Tongue (tissue), 2 donors: ENCODE results near the gene B3GNT9. TPM values are rescaled to one million over a fixed set of nuclear protein-coding genes. Genes with fewer than 3 reads are reported as not detected.
A peak's percentile ranks its signal among the peaks of the same experiment; 100 is the strongest.

Experiments used
- DNase-seq: peaks from one replicate; pipeline ENCODE4 v3.0.0-alpha.2; 2015
- total RNA-seq: library from RNA; depleted of rRNA; stranded (reverse); fragments of >200 nt; gene quantifications from one replicate; pipeline ENCODE4 v1.2.3, GENCODE V29; 2014

The B3GNT9 gene
- total RNA-seq, 1 donor from 2014 or later, result 25.2 TPM

DNA sequence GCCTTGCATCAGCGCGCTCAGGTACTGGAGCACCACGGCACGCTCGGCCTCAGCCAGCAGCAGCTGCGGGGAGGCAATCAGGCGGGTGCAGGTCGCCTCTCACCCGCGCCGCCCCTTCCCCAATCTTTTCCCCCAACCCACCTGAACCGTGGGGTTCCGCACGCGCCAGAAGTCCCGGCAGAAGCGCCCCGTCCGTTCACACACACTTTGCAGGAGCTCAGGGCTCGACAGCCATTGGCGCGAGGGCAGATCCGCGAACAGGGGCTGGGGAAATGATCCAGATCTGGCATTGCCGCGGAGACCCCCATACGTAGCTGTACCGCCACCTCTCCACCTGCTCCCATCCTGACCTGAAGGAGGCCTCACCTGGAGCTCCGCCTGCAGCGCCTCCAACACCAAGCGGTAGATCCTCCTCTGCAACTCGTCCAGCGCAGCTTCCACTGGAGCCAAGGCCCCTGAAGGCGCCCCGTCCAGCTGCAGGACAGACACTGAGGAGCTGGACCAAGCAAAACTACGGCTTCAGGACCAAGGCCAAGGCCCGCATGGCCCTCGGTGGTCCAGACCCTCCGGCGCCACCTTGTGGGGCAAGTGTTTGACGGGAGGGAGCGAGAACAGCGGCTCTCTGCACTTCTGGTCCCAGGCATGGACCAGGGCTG lies 34.3 kb upstream of the B3GNT9 start:
- peak; percentile 95 for DNase-seq

- no peak for DNase-seq
These were observed 33.7 kb upstream of the B3GNT9 start for GRCh38 chr16:67184453-67184994.

DNA sequence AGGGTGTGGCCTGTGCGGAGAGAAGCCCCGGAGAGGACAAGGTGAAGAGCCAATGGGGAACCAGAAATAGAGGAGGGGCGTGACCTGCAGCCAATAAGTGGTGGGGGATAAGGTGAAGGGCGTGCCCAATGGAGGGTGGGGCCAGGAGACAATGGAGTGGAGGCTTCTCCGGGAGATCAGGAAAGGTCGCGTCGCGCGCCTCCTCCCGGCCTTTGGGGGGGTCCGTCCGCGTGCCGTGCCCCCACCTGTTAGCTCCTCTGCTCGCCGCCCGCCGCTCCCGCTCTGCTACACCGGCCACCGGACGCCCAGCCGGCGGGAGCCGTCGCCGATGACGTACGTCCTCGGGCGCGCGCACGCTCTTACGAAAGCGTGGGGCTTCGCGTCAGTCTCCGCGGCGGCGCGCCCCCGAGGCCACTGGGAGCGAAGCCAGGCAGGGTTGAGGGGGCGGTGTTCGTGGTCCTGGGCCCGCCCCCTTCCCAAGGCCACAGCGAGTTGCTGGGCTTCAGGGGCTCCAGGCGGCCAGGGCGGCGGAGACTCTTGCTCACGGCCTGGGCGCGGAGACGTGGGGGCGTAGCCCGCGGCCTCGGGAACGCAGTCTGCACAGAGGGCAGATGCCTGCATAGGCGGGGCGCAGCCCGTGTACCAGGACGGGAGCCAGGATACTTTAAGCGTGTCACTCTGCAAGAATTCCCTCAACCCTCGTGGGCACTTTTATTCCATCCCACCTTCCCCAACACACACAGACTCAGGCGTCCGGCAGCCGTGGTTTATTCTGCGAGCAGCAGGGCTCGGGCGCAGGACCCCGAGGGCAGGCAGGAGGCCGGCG lies 33.0 kb upstream of the B3GNT9 start, which contains the start of gene MATCAP1:
TSS of gene MATCAP1 (minus strand) at position 337 of the 826 bp plus-strand sequence. CDS start 3,353 bp downstream, outside the sequence.
- DNase-seq, result peak; percentile 99

DNA sequence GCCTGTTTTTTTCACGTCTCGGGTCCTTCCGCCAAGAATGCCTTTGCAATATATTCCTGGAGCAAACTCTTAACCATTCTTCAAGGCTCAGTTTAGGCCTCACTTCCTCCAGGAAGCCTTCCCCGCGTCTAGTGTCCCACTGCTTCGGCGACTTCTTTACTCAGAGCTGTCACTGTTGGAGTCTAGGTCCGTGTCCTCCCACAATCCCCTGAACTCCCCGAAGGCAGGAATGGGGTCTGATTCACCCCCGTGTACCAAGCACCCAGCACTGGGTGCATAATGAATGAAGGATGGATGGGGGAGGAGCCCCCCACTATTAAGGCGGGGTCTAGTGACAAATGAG lies 32.5 kb upstream of the B3GNT9 start:
- DNase-seq, result no peak

- DNase-seq, result no peak
These were observed 31.5 kb upstream of the B3GNT9 start for GRCh38 chr16:67182288-67182687.

GRCh38 chr16:67181346-67181745 lies 30.5 kb upstream of the B3GNT9 start:
- no peak for DNase-seq

DNA sequence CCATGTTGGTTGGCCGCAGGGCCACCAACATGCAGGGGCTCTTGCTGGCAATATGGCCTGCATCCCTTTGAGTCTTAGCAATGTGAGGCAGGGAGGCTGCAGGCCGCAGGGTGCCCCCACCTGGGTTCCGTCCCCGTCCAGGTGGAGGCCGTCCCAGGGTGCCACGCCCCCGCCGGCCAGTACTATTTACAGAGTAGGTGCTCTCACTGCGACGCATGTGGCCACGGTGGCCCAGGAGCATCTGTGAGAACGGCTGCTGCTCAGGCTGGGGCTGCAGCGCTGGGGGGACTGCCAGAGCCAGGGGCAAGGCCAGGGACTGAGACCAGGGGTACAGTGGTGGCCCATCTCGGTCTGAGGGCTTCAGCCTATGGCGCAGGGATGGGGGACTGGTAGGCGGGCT lies 29.4 kb upstream of the B3GNT9 start:
- no peak for DNase-seq

DNA sequence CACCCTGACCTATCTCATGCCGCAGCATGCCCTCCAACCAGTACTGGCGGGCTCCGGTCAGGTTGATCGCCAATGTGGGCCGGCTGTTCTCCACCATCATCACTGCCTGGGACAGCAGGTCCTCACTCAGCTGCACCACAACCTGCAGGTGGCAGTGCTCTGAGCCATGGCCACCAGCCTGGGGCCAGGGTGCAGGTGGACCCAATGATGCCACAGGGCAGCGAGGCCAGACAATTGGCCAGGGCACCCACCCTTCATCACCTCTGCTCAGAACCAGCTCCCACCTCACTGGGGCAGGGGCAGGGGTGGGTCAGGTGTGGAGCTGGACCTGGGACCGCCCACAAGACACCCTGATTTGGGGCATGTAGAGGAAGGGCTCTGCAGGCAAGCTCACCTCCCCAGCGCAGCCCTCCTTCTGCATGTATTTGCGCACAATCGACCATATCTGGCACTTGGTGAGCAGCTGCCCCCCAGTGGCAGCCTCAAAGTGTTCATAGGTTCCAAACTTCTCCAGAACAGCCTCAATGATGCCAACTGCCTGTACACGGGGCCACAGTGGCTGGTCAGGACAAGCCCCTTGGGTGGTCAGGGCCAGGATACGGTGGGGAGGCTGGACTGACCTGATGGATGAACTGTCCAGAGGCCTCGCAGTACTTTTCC lies 28.8 kb upstream of the B3GNT9 start:
- DNase-seq, result no peak

DNA sequence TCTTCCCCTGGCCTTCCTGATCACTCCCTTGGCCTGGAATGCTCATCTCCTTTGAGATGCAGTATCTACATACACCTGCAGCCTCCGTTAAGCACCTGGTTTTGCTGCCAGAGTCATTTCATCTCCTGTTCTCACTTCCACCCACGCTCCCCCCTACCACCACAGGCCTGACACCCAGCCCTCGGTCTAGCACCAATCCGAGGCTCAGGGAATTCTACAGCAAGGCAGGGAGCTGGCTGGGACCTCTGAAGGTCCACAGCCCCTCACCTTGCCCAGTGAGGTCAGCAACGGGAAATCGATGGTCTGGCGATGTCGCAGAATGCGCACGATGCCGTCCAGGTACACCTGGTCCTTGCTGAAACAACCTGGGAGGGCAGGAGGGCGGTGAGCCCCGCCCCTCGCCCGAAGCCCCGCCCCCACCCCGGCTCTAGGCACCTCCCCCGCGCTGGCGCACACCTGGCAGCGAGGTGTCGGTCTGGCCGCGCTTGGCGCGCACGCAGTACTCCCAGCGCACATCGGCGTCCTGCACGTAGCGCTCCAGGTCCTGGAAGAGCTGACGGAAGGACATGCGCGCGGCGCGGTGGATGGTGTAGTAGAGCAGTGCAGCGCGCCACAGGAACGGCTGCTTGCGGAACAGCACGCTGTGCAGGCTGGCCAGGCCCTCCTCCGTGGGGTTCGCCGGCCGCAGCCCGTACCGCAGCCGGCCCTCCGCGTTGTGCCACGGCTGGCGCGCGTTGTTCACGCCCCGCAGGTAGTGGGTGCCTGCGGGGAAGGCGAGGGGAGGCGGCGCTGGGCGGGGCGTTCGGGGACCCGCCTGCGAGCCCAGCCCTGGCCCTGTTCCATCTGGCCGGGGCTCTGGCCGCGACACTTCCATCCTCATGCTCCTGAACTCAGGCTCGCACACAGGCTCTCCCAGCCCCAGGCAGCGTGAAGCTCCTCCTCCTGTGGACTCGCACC lies 27.2 kb upstream of the B3GNT9 start:
- DNase-seq, result peak; percentile 79

DNA sequence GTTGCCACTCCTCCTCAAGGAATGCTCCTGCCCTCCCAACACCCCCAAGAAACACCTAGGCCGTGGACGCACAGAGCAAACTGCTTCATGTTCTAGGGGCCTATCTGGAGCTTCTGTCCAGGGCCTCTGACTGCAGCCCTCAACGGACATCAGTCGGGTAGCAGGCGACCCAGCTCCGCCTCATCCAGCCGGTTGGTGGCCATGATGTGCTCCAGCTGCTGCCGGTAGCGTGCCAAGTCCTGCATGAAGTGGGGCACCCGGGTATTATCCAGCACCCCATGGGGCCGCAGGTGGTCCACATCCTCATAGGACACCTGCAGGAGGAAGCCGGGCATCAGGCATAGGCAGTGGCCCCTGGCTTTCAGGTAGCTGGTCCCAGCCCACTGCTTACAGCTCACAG lies 25.9 kb upstream of the B3GNT9 start:
- DNase-seq, result no peak

GRCh38 chr16:67174706-67175231 lies 24.0 kb upstream of the B3GNT9 start:
- no peak for DNase-seq

- DNase-seq, result peak; percentile 83
These were observed 23.3 kb upstream of the B3GNT9 start for GRCh38 chr16:67173808-67174705.

DNA sequence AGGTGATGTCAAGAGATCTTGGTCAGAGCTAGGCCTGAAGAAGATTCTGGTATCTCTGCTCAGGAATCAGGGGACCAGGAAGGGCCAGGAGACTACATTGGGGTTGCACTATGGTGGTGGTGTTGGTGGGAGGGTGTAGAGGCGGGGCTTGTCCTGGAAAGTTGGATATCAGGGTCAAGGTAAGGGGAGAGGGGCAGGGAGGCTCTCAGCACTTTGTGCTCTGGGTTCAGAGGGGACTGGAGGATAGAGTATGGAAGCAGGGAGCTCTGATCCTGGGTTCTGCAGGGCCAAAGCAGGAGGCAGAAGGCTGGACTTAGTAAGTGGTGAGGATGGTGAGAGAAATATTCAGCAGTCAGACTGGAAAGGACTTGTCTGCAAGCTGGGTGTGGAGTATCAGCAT lies 22.5 kb upstream of the B3GNT9 start:
- DNase-seq, result no peak

DNA sequence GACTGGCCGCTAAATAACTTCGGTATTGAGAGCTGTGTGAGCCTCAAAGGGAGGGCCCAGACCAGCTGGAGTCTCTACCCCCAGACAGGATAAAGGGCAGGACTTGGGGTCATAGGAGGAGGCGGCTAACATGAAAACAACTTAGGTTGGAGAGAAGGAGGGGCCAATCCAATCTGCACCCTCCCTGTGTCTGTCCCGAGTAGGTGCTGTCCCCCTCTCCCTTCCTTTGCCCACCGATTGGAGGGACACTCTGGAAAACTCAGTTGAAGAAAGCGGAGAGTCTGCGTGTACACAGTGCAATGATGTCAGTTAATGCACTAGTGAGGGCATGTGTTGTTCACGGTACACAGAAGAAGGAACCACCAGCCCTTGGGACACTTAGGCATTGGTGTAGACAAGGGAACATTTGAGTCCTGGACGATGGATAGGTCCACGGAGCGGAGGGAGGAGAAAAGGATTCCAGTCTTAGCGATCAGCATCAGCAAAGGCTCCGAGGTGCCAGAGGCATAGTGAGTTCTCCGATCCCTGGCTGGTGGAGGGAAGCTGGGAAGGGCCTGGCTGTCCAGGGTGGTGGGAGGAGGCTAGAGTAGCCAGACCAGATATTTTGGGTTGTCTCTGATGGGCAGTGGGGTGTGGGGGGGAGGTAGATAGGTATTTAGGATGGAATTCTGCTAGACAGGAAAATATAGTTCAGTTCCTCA lies 20.3 kb upstream of the B3GNT9 start:
- no peak for DNase-seq

GRCh38 chr16:67170168-67170948 lies 19.6 kb upstream of the B3GNT9 start, which contains the start of gene NOL3:
Gene NOL3, plus strand, starts transcription at chr16:67170538.
- DNase-seq, result peak; percentile 84

DNA sequence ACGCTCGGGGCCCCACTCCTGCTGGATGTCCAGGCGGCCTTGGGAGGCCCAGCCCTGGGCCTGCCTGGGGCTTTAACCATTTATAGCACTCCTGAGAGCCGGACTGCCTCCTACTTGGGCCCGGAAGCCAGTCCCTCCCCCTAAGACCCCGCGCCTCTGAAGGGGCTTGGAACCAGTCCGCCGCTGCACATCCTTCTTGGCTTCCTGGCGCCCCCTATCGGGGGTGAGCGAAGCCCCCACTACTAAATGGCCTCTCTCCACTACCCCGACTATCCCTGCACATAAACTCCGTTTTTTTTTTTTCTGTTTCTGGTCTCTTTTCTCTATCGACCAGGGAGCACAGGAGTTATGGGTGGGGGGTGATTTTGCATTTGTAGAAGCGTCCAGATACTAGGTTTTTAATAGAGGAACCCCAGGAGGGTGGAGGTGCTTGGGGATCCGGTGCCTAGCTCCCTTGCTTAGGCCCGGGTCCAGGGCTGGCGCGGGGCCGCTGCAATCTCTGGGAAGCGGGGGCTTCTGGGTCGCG lies 18.9 kb upstream of the B3GNT9 start:
- peak; percentile 59 for DNase-seq

DNA sequence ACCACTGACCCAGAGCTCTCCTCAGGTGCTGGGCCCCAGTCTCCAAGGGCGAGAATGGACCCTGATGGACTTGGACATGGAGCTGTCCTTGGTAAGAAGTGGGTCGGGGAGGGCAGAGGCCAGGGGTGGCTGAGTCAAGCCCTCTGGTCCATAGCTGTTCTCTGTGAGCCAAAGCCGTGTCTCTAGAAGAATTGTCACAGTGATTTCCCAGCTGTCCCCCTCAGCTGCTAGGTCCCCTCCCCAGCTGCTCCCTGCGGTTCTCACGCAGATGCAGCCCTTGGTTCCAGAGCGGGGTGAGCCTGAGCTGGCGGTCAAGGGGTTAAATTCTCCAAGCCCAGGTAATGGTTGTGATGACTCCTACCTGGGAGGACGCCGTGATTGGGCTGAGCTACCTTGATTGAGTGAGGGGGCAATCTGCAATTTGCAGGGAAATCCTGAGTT lies 18.2 kb upstream of the B3GNT9 start:
- no peak for DNase-seq

GRCh38 chr16:67167588-67167987 lies 16.8 kb upstream of the B3GNT9 start:
- DNase-seq, result no peak
